ENCODE results near the gene HJV.
"Not testable (repeated sequence)": the region's sequence is repeated elsewhere in the genome, so short reads cannot be mapped to it uniquely, and the experiment has no call there.

HJV gene

GRCh38 chr1:146021622-146022402 lies at the start of gene HJV:
Gene HJV, minus strand, starts transcription at chr1:146021735. Its CDS starts 1,504 bp downstream, at chr1:146020231.
- DNase-seq: no peak

DNA sequence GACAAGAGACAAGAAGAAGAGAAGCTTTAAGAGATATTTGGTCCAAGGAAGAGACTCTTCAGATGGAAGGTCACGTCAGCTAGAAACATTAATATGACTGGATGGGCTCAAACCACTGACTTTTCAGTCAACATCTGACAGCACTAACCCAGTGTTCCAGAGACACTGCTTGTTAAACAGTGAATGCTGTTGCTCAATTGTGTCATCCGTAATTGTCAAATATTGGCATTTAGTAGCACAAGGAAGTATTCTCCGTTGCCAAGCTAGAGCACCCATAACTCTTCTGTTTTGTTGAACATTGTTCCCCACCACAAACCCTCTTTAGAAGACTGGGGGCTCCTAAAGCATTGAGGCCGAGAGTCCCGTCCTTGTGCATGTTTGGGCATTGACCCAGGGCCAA lies 37.6 kb upstream of the HJV start:
- DNase-seq: not testable (repeated sequence)

DNA sequence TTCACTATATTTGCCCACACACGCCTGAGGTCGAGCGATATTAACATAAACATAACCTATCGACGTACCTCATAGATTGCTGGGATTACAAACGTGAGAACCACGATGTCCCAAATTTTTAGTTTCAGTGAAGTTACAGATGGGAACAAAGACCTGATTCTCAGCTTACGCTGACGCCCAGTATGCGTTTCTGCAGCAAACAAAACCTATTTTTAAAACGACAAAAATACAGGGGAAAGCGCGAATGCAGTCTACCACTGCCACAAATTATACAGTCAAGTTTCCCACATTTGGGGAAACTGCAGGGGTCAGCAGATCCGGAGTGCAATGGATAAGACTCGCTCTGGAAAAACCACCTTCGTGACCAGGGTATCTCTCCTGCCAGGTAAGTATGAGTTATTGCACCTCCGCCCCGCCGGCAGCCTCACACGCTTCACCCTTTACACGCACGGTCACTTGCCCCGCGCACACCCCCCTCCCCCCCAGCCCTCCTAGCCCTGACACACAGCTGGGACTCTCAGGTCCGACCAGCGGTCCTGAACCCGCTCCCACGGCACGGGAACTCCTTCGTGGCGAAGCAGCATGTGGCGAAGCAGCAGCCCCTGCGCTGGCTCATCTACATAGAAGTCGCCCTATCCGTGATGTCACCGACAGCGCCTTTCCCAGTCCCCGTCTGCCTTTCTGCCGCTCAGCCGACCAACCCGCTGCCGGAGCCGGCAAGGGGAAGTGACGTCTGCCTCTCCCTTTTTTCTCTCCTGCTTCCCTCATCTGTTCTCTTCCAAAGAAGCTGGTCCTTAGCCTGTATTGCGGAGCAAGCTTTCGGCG lies 30.5 kb upstream of the HJV start:
- DNase-seq: peak; percentile 74

DNA sequence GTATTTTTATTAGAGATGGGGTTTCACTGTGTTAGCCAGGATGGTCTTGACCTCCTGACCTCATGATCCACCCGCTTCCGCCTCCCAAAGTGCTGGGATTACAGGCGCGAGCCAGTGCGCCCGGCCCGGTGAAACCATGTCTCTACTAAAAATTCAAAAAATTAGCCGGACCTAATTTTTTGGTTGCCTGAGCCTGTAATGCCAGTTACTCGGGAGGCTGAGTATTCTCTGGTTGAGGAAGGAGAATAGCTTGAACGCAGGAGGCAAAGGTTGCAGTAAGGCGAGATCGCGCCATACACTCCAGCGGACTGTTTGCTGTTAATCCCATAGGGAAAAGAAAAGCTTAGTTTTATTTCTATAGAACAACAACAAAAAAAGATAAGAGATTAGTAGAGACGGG lies 29.9 kb upstream of the HJV start:
- DNase-seq: no peak

DNA sequence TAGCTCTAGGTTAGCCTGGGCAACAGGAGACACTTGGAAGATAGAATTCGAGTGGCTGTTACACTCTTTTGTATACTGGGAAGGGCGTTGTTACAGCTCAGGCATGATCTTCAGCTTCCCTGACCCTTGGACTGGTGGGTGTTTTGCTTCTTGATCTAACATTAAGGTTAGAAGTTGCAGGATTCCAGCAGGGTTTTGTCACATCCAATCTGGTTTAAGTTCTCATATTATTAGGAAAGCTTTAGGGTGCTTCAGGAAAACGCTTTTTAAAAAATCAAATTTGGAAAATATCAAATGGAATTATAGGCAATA lies 29.1 kb upstream of the HJV start:
- DNase-seq: not testable (repeated sequence)

- not testable (repeated sequence) for DNase-seq
Observed at GRCh38 chr1:146049866-146050651, 28.5 kb upstream of the HJV start.

- no peak for DNase-seq
Observed at GRCh38 chr1:146049436-146049835, 27.9 kb upstream of the HJV start.

GRCh38 chr1:146048514-146049115 lies 27.1 kb upstream of the HJV start:
- not testable (repeated sequence) for DNase-seq

- DNase-seq: no peak
Observed at GRCh38 chr1:146046664-146047063, 25.1 kb upstream of the HJV start.

GRCh38 chr1:146039844-146040194 lies 18.3 kb upstream of the HJV start:
- no peak for DNase-seq

DNA sequence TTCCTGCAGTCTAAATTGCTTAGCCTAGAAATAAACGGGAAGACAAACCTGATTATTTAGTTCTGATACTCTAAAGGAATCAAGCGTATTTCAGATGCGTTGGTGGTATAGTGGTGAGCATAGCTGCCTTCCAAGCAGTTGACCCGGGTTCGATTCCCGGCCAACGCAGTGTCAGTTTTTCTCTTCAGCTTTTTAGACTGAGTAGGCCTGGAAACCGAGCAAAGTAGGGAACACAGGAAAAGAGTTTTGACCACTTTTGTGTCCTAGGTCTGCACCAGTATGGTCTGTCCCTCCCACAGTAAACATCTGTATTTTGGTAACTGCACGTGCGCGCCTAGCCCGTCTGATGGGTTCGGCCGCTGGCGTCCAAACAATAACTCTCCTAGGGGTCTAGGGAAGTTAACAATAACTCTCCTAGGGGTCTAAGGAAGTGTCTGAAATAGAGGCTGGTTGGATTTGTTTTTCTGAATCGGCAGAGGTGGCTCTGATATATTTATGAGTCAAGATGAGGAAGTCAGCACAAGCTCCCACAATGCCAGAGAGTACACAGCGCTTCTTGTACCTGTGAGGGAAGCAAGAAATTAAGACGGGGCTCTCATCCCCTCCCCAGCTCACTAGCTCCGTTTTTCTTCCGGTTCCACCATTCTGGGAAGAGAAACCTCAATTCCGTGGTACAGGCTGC lies 15.6 kb upstream of the HJV start:
- DNase-seq: peak; percentile 72

GRCh38 chr1:146036241-146036964 lies 14.9 kb upstream of the HJV start:
- DNase-seq: no peak

- DNase-seq: no peak
Observed at GRCh38 chr1:146035048-146035423, 13.5 kb upstream of the HJV start.

GRCh38 chr1:146032631-146033219 lies 11.2 kb upstream of the HJV start:
- DNase-seq: no peak

DNA sequence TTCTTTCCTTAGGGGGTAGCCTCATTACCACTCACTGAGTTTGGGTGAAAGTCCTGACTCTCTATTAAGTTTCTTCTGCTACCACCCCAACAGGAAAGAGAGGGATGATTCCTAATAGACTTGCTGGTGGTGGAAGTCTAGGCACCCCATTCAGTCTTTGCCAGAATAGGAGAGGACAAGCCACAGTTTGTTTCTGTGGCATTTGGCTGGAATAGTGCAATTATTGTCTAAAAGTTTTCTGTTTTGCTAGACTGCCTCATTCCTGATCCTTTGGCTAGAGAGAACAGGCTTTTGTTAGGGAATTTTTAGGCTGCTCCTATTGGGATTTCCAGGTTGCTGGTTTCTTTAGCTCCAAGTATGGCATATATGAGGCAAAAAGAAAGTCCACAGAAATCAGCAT lies 9.9 kb upstream of the HJV start:
- DNase-seq: no peak

GRCh38 chr1:146029117-146029516 lies 7.6 kb upstream of the HJV start:
- no peak for DNase-seq

DNA sequence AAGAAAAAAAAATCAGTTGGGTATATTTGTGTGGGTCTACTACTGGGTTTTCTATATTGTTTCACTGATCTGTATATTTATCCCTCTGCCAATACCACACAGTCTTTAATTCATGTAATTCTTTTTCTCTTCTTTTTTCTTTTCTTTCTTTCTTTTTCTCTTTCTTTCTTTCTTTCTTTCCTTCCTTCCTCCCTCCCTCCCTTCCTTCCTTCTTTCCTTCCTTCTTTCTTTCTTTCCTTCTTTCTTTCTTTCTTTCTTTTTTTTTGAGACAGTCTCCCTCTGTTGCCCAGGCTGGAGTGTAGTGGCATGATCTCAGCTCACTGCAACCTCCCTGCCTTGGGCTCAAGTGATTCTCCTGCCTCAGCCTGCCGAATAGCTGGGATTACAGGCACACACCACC lies 5.1 kb upstream of the HJV start:
- not testable (repeated sequence) for DNase-seq

DNA sequence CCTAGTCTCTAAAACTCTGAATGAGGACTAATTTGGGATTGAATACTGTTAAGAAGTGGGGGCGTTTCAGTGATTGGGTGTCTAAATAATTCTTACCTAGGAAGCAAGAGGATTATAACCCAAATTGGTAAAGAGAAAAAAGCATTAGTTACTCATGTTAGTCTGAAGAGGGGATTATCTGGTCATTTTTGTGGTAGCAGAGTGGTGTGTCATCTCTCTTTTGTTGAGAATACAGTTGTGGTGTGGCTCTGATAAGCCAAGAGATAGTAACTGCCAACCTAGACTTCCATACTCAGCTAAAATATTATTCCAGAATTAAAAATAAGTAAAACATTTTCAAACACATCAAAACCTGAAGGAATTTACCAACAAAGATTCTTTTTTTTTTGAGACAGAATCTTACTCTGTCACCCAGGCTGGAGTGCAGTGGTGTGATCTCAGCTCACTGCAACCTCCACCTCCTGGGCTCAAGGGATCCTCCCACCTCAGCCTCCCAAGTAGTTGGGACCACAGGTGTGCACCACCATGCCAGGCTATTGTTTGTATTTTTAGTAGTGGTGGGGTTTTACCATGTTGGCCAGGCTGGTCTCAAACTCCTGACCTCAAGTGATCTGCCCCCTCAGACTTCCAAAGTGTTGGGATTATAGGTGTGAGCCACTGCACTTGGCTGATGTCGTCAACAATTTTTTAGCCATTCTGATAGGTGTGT lies 4.4 kb upstream of the HJV start:
- not testable (repeated sequence) for DNase-seq

GRCh38 chr1:146022403-146023127 lies 1.0 kb upstream of the HJV start:
- no peak for DNase-seq

- no peak for DNase-seq
Observed at GRCh38 chr1:146021050-146021445, 487 bp downstream of the HJV start.
